ENCODE data around the gene CCDC200.
"Not testable (repeated sequence)": the region's sequence is repeated elsewhere in the genome, so short reads cannot be mapped to it uniquely, and the experiment has no call there.

Gene CCDC200

DNA sequence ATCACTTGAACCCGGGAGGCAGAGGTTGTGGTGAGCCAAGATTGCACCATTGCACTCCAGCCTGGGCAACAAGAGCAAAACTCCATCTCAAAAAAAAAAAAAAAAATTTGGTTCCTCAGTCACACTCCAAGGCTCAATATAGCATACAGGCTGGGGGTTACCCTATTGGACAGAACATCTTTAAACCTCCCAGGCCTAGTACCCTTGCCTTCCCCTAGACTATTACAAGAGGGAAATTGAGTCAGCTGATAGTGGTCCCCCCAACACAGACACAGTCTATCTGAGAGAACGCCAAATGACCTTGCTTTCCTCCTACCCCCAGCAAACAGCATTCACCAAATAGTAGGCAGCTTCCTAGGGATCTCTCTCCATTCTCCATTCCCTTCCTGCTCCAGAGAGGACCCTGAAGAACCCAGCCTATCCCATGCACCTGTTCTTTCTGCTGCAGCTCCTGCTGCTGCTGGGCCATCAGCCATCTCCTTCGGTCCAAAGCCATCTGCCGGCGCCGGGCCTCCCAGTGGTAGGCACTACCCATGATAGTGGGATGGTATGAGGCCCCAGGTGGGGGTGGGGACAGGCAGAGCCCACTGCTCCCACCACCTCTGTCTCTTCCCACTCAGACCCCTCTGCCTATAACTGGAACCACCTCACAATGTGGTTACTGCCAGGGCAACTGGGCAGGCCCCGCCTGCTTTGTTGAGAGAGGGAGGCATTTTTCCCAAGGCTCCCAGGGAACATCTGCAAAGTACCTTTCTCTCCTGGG lies at the start of gene CCDC200:
CCDC200 (minus strand) TSS at position 604 of the 763 bp plus-strand sequence; CDS start at position 535, 69 bp downstream.
- not testable (repeated sequence) for DNase-seq

GRCh38 chr17:43272914-43273313 lies 44.5 kb upstream of the CCDC200 start:
- not testable (repeated sequence) for DNase-seq

- DNase-seq: not testable (repeated sequence)
Measured at GRCh38 chr17:43272483-43272882, 44.1 kb upstream of the CCDC200 start.

- not testable (repeated sequence) for DNase-seq
Measured at GRCh38 chr17:43270552-43271504, 42.4 kb upstream of the CCDC200 start.

GRCh38 chr17:43246456-43246855 lies 18.0 kb upstream of the CCDC200 start:
- not testable (repeated sequence) for DNase-seq

- not testable (repeated sequence) for DNase-seq
Measured at GRCh38 chr17:43240596-43241352, 12.4 kb upstream of the CCDC200 start.

DNA sequence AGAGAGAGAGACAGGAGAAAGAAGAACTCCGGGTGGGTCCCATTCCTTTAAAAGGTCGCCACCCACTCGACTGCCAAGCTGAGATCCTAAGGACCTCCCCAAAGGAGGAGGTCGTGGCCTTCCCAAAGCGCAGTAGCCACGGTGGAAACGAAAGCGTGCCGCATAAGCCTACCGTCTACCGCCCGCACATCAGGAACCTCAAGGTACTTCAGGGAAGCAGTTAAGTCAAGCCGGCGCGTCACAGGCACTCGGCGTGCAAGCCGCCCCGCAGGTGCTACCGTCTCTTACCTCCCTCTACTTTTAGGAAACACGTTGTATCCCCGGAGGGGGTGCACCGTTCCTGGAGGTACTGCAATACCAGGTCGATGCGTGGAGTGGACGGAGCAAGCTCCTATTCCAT lies 11.2 kb upstream of the CCDC200 start:
- not testable (repeated sequence) for DNase-seq

DNA sequence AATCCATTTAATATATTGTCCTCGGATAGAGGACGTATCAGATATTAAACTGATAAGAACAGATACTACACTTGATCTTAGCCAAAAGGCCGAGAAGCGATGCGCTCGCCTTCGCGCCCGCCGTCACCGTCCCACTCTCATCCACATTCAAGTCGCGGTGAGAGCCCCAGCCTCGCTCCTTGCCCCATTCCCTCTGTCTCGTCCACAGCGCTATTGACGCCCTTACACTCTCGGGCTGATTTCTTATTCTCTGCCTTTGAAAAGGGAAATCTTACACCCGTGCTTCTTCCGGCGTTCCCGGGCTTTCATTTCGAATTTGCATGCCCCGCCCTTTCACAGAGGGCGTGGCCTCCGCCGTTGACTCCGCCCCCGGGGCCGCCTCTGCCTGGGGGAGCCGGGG lies 5.5 kb upstream of the CCDC200 start, which contains the start of gene RNU2-1:
RNU2-1 (minus strand) TSS at position 101 of the 400 bp plus-strand sequence.
- DNase-seq: not testable (repeated sequence)

DNA sequence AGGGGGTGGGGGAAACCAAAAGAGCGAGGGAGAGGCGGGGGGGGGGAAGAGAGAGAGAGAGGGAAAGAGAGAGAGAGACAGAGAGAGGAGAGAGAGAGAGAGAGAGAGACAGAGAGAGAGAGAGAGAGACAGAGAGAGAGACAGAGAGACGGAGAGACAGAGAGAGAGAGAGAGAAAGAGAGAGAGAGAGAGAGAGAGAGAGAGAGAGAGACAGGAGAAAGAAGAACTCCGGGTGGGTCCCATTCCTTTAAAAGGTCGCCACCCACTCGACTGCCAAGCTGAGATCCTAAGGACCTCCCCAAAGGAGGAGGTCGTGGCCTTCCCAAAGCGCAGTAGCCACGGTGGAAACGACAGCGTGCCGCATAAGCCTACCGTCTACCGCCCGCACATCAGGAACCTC lies 4.8 kb upstream of the CCDC200 start:
- DNase-seq: not testable (repeated sequence)

GRCh38 chr17:43232021-43232699 lies 3.7 kb upstream of the CCDC200 start:
- not testable (repeated sequence) for DNase-seq

GRCh38 chr17:43231205-43232020 lies 3.0 kb upstream of the CCDC200 start:
- DNase-seq: not testable (repeated sequence)

DNA sequence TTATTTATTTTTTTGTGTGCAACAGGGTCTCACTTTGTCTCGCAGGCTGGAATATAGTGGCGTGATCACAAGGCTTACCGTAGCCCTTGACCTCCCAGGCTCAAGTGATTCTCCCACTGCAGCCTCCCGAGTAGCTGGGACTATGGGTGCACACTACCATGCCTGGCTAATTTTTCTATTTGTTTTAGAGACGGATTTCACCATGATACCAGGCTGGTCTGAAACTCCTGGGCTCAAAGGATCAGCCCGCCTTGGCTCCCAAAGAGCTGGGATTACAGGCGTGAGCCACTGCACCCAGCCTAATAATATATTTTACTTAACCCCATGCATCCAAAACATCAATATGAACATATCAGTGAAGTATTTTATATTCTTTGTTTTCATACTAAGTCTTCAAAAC lies 2.0 kb downstream of the CCDC200 start:
- DNase-seq: no peak

GRCh38 chr17:43224146-43224705 lies 4.2 kb downstream of the CCDC200 start:
- no peak for DNase-seq

- DNase-seq: no peak
Measured at GRCh38 chr17:43220511-43221125, 7.8 kb downstream of the CCDC200 start.

DNA sequence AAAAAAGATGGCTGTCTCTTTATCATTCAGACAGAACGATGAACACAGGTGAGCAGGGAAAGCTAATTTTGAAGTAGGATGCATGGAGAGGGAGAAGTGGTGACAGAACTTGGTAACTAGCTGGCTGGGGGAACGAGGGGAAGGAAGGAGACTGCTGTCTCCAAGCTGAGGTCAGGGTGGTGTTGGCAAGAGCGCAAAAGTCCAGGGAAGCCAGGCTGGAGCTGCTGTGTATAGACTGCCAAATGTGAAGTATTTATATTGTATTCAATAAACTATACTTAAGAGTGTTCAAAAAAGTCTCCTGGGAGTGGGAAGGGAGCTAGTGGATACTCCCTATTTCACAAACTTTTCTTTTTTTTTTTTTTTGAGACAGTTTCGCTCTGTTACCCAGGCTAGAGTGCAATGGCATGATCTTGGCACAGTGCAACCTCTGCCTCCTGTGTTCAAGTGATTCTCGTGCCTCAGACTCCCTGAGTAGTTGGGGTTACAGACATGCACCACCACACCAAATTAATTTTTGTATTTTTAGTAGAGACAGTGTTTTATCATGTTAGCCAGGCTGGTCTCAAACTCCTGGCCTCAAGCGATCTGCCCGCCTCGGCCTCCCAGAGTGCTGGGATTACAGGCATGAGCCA lies 8.6 kb downstream of the CCDC200 start:
- DNase-seq: no peak

DNA sequence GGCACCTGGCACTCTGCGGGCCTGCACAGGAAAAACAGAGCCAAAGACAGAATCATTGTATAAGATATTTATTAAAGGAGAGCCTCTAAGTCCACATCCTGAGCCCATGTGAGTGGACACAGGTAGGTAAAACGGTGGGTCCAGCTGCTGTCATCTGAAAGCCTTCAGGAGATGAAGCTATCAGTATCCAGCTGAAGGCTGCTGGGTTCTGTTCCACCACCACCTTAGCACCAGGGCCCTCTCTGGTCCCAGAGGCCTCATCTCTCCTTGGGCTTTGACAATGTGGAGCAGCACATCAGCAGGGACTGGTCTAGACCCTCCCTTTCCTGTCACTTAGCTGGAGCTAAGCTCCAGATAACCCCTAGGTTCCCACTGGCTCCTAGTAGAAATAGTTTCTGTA lies 9.4 kb downstream of the CCDC200 start:
- DNase-seq: no peak

GRCh38 chr17:43217614-43218087 lies 10.8 kb downstream of the CCDC200 start:
- DNase-seq: no peak

DNA sequence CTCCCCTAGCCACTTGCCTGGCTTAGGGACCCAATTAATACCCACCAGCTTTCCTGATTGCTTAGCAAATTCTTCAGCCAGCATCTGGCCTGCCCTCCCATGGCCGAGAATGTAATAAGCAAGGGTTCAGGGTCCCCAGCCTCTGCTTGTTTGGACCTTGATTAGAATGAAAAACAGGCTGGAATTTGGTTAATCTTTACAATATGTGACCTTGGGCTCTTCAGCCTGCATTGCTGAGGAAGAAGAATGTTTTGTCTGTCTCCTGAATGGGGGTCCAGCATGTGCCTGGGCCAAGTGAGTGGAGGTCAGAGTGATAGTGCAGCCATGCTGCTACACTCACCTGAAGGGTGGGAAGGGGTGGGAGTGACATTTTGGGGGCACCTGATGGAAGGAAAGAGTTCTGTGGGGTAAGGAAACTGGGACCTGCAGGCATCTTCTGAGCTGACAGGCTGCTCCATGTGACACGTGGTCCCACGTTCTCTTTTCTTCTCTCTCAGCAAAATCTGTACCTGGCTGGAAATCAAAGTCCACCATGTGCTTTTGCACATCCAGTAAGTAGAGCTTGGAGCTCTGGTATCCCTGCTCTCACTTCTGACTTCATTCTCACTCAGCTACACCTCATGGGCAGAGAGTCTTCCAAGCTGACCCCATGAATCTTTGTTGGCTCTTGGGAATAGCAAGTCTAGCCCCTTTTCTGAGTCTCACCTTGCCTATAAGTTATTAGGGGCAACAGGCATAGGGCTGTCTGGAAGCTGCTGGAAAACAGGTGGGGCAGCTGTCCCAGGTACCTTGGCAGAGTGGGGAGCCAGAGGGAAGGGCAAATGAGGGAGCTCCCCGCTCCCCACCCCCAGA lies 11.4 kb downstream of the CCDC200 start:
- no peak for DNase-seq

DNA sequence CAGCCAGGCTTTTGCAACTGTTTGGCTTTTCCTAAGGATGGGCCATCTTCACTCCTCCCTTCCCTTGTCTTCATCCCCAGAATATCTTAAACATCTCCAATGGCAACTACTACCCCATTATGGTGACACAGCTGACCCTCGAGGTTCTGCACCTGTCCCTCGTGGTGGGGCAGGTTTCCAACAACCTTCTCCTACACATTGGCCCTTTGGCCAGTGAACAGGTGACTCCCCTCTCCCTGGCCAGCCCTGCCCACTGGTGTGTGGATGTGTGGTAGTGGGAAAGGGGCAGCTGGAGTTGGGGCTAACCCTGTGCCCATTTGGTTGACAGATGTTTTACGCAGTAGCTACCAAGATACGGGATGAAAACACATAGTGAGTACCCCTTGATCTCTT lies 12.1 kb downstream of the CCDC200 start:
- DNase-seq: no peak
